GM18520 (cell line): ENCODE data around the gene LRPAP1.
"Not testable (repeated sequence)": the region's sequence is repeated elsewhere in the genome, so short reads cannot be mapped to it uniquely, and the experiment has no call there.

Experiments used
- ATAC-seq: cut with Tn5 transposase; IDR thresholded peaks from one replicate; pipeline ENCODE4 v1.9.1; 2021; ENCODE audit not compliant: unreplicated experiment

The LRPAP1 gene

DNA sequence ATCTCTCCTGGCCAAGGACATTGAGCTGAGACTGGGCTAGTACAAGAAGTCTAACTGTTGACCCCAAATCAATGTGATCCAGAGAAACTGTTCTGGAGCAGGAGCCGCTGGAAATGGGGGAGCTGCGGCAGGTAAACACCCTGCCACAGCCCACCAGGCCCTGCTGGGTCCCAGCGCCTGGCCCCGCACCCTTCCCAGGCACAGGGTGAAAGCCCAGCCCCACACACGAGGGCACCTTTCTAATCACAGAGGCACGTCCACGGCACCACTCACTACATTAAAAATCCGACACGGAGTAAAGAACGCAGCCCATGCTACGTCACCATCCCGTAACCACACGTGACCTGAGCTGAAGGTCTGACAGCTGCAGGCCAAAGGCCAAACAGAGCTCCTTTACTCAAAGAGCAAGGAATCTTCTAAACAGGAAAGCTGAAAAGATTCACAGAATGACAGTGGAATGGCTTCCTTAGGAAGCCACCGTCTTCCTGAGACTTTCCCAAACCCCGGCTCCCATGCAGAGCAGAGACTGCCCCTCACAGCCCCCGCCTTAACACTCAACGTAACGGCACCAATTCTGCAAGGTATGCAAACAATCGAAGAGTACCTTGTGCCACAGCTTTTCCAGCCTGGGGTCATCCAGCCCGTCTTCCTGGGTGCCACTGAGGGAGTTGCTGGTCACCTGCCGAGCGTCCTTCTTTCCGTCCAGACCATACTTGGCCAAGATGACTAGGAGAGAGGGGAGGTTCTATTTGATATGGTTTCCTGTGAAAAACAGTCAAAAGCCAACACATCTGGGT is 12.6 kb downstream of the LRPAP1 start:
- ATAC-seq, result no peak

DNA sequence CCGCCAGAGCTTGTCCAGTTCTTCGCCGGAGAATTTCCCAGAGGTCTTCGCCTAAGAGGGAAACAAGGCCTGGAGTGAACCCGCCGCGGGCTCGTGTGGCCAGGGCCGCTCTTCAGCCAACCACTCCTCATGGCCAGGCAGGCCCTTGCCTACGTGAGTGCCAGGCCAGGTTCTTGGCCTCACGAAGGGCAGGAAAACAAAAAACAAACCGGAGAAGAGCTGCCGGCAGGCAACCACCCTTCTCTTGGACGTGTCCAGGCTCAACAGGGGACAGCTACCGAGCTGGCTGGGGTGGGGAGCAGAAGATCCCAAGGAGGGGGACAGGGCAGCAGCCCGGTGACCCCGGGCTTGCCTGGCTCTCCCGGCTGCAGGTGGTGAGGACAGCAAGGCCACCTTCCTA is 13.3 kb downstream of the LRPAP1 start:
- ATAC-seq, result no peak

DNA sequence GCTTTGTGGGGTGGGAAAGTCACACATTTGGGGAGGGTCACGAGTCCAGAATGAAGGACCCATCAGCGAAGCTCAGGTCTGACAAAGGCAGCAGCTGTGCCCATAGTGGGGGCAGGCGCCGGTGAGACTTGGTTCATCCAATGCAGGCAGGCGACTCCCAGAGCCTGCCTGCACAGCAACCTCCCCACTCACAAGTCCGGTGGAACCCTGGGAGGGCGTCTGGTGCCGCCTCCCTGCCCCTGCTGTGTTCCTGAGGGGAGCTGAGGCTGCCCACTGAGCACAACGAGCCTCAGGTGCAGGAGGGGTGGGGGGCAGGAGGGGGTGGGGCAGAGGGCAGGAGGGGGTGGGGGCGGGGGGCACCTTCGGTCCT is 13.7 kb downstream of the LRPAP1 start:
- no peak for ATAC-seq

DNA sequence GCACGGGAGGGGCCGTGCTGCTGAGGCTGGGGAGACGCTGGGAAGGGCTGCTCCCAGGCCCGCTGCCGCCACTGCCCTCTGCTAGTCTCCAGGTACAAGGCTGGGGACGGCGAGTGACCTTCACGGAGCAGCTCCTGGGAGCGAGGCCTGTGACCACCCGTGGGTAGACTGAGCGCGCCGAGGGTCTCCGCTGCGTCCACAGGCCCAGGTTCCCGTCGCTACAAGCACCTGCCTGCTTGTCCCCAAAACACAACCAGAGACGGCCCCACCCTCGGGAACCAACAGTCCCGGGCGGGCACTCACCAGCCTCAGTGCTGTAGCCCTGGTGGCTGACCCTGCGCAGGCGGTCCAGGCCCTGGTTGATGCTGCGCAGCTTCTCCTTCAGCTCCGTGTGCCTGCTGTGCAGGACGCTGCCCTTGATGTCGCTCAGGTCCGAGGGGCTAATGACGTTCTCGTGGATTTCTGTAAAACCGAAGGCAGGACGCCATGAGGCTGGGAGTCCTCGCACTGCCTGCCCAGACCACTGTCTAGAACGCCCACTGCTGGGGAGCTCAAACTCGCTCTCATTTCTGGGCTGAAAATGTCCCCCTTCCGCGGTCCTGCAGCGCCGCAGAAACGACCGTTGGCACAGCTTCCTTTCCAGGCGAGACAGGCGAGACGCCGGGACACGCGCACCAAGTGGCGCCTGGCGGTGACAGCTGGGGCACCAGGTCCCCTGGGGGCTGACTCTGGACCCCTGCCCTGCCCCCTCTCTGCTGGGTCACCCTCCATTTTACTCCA is 14.3 kb downstream of the LRPAP1 start:
- no peak for ATAC-seq

DNA sequence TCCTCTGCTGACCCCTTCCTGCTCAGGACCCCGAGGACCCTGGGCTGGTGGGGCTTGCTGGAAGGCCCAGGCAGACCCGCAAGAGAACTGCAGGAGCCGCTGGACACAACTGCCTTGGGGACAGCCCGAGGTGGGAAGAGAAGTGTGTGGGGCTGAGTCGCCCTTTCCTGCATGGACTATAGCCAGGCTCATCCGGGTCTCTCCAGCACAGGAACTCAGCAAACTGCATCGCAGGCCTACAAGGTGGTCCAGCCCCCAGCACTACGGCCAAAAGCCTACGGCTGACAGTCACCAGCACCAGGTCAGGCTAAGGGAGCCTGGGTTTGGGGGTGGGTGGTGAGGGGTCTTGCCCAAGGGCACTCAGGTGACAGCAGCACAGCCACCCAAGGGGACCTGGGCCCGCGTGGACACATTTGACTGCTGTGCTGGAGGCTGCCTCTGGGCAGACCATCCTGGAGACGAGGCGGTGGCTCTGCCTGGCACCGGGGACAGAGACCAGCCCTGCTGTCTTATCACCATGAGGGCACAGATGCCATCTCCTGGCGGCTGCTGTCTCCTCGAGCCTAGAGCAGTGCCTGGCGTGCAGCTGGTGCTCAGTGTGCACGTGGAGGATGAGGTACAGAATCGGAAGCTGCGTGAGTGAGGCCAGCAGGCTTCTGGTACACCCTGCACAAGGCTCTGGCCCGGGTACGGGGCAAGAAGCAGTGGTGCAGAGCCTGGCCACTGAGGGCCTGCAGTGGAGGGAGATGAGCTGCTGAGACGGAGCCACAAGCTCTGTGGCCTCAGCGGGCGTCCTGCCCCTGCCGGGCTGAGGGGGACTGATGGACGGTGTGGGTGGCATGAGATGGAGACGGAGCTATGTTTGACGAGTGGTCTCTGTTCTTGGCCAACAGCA is 15.1 kb downstream of the LRPAP1 start:
- ATAC-seq, result no peak

DNA sequence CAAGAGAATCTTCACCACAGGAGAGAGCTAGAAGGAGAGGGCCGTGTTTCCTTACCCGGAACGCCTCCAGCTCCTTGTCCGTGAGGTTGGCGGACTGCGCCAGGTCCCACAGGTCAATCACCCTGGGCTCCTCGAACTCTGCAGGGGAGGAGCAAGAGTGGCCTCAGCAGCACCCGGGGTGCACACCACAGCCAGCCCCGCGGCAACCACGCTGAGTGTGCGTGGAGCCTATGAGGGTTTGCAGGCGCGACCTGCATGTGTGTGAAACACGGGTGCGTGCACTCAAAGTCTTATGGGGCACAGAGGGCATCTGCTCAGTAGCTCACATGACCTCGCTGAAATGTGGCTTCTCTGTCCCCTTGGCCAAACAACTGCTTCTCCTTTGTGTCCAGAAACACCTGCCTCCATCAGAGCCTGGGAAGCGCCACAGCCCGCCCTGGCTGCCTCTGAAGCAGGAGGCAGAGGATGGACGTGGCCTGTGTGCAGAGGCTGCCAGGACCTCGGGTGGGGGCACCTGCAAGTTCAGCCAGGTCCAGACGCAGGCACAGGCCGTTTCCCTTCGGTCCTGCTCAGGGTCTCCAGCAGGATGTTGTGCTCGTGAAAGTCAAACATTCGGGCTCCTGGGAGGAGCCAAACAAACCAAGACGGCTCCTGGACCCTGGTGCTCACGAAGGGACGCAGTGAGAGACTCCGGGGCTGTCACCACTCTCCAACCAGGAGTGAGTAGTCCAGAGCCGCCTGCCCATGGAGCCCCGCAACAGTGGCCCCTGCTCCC is 16.0 kb downstream of the LRPAP1 start:
- no peak for ATAC-seq

DNA sequence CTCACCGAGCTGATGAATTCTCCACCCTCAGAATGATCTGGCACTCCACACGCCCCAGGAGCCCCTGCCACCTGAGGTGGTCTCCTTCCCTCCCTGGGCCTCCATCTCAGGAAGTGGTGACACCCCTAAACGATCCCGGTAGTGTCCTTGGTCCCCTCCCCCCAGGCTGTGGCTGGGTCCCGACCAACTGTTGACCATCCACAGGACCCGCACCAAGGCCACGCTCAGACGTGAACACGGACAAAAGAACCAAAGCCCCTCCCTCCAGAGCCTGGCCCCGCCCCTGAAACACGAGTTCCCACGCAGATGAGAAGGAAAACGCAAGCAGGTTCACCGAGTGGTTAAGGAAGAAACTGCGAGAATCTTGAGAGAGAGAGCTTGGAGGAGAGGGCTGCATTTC is 16.6 kb downstream of the LRPAP1 start:
- no peak for ATAC-seq

DNA sequence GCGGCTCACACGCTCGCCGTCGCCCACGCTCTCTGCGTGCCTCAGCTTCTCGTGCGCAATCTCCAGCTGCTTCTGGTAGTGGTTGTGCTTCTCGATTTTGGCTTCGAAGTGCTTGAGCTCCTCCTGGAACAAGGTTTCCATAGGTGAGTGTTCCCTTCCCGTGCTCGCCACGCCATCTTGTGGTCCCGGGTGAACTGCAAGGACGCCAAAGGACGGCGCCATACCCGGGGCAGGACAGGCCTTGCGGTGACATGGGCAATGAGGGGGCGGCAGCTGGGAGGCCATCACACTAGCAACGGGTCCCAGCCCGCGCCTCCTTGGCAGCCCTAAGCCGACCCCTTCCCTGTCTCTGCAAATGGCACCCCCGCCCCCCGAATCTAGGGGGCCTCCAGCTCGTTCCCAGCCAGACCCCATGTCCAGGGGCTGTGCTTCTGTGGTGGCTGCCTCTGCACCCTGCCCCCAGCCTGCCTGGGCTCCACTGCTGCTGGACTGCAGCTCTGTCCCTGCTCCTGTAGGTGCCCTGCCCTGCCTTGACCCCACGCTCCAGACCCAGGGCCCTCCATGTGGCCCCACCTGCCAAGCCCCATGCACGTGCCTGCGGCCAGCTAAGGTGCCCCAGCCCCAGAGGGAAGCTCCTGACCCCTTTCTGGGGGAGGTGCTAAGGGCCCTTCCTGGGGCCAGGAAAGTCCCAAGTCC is 17.3 kb downstream of the LRPAP1 start:
- no peak for ATAC-seq

DNA sequence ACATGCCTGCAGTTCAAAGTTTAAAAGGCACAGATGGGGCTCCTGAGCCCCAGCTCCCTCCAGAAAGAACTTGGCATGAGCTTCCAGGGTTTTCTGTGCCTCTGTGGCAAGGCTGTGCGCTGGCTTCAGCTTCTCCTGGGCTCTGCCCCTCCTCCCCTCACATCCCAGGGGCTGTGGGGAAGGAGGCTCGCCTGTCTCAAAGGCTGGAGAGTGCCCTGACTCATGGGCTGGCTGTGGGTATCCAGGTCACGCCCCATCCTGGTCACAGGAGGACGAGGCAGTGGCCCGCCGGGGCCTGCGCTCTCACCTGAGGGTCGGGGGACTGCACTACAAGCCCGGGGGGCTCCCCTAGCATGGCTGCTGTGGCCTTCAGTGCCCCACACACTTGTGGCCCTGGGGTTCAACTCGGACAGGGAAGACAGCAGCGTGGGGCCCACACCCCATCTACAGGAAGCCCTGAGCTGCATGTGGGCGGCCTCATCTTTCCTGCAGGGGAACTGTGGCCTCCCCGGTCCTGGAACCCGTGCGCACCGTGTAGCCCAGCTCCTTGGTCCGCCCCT is 17.9 kb downstream of the LRPAP1 start:
- no peak for ATAC-seq

DNA sequence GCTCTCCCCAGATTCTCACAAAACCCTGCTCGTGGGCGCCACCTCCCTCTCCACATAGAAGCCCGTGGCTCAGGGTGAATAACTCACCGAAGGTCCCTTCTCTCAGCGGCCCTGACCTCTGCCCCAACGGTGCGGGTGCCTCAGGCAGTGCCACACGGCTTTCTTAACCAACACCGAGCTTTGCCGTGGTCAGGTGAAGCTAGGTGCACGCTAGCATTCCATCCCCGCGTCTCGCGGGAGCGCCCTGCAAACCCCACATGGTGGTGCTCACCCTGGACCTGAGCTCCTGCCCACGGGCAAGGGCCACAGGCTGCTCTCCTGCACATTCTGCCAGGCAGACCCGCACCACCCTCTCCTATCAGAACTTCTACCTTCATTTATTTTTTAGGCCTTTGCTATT is 18.4 kb downstream of the LRPAP1 start:
- no peak for ATAC-seq

DNA sequence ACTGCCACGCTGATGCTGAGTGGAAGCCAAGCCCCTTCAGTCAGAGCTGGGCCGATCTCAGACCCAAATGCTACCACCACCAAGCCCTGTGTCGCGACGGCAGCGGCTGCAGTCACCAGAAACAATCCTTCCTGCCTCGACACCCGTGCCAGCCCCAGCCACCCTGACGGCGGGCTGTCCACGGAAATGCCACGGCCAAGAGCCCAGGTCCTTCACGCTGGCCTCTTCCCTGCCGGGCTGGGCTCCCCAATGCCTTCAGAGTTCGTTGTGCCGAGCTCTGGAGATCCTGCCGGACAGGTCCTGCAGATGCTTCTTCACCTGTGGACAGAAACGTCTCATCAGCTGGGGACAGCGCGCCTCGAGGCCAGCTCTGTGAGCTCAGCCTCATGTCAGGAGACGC is 19.5 kb downstream of the LRPAP1 start:
- ATAC-seq, result no peak

DNA sequence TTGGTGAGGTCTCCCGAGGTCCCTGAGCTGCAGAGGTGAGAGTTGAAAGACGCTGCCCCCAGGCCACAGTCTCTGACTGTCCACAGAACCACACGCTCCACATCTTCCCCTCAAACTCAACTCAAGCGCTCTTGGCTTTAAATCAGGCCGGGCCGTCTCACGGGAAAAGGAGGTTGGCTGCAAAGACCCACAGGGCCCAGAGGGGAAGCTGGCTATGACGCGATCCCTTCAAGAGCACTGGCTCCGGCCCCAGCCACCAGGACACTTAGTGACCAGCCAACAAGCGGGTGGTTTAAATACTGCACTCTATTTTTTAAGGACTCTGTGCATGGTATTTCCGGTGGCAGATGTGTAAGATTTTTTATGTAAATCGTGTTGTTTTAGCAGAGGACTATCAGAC is 19.9 kb downstream of the LRPAP1 start:
- ATAC-seq, result no peak

DNA sequence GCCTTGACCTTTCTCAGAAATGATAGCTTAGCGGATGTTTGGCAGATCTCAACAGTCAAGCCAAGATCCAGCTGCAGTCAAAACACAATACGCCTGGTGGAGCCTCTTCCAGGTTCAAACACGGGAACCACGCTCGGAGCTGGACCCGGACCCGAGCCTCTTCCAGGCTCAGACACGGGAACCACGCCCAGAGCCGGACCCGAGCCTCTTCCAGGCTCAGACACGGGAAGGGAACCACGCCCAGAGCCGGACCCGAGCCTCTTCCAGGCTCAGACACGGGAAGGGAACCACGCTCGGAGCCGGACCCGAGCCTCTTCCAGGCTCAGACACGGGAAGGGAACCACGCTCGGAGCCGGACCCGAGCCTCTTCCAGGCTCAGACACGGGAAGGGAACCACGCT is 20.6 kb downstream of the LRPAP1 start:
- not testable (repeated sequence) for ATAC-seq

DNA sequence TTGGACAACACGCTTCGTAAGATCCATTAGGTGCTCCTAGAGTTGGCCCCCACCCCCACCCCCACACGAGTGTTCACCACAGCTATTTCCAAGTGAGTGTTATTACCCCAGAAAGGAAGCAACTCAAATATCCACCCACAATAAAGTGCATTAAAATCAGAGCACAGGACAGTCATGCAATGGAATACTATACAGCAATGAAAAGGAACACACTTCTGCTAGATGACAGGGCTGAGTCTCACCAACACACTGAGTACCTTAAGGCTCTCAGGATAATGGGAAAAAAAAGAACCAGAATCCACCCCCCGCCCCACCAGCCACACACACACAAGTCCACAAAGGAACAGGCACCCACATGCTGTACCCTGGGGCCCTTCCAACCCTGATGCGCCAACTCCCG is 21.0 kb downstream of the LRPAP1 start:
- ATAC-seq, result no peak

DNA sequence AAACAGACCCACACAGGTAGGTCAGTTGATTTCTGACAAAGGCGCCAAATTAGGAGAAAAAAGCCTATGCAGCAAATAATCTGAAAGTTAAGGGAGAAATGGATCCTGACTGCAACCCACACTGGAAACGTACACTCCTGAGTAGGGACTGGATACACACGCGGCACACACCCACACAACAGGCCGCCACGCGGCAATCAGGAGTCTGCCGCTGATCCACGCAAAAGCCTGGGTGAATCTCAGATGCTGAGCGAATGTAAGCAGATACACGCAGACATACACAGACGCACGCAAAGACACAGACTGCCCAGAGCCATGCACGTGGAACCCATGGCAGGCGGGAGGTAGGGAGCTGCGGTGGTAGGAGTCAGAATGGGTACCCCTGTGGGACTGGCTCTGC is 21.7 kb downstream of the LRPAP1 start:
- no peak for ATAC-seq

DNA sequence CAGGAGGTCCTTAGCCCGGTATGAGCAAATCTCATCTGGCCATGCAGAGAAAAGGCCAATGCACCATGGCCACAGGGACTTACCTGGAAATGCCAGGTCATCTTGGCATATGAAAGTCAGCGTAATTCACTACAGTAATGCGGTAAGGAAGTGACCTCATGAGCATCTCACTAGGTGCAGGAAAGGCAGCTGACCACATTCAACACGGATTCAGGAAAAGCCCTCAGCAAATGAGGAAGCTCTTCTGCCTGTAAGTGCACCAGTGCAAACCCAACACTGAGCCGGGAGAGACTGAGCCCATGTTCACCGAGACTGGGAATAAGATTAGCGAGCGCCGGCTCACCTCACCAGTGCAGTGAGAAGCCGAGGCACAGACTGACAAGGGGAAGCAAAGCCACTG is 23.7 kb downstream of the LRPAP1 start:
- no peak for ATAC-seq

DNA sequence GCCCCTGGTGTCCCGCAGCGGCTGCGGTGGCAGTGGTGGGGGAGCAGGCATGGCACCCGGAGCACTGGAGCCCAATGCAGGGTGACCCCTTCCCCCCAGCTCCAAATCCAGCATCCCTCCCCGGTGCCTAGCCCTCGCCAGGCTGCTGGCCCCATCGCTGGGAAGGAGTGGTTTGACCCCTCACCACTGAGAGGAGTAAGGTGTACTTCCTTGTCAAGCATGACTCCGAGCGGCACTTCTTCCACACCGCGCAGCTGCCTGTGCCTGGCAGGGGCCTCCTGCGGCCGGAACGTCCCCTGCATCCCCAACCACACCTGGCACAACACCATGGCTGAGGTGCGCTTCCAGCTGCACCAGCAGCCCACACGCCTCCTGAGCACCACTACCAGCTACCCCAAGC is 27.0 kb downstream of the LRPAP1 start:
- ATAC-seq, result no peak

DNA sequence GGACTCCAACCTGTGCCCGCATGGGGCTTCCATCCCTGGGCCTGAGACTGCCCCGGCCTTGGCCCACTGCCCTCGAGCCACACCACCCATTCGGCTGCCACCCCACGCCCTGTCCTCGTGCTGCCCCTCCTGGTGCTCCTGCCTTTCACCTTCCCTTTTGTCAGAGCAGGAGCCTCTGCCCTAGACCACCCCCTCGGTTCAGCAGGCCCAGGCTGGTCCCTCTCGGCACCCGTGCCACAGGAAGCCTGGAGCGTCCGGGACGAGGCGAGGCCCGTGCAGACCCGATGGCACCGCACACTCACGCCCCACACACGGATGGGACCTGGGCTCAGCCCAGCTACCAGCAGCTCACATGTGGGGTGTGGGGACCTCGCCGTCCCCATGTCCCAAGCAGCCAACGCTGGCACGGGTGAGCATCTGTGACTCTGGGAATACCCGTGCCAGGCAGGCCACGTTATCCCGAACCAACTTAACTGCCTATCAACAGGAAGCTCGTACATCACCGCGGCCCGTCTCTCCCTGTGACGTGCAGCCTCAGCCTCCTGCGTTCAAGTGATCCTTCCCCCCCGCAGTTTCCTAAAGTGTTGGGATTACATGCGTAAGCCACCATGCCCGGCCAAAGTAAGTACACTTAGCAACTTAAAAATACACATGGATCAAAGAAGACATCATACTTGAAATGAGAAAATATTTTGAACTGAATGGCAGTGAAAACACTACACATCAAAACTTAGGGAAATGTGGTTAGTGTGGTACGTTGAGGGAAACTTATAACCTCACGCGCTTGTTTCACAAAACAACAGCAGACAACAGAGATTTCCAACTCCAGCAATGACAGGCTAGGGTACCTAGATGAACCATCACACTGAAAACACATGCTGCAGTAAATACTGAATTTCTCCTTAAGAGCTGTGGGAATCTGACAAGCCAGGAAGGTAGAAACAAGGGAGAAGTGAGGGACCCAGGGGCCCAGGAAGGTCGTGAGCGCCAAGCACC is 29.0 kb downstream of the LRPAP1 start:
- ATAC-seq, result no peak
